Esophagus squamous epithelium (tissue), 5 donors: ENCODE measurements around the gene SLC49A3. TPM values are rescaled to one million over a fixed set of nuclear protein-coding genes. Genes with fewer than 3 reads are reported as not detected.

Experiments
- DNase-seq: peaks from one replicate; lab custom pipeline; 2025; lab: John Stamatoyannopoulos, UW
- H3K27ac ChIP-seq, 4 donors: fragments of 200-600 bp; sonication (generic); one replicate each; pipeline ENCODE4 v1.5.1; 2016 to 2019; ENCODE audit warnings: mild to moderate bottlenecking in 1 of 4
- H3K27me3 ChIP-seq, 4 donors: fragments of 200-600 bp; sonication (generic); 1 replicate in 3 of 4; 2 replicates in 1 of 4; pipeline versions ENCODE4 v1.5.1 to v1.6.0; 2017 to 2021; ENCODE audit warnings: antibody characterized with exemption in 1 of 4
- H3K36me3 ChIP-seq, 3 donors: fragments of 200-600 bp; sonication (generic); one replicate each; pipeline ENCODE4 v1.5.1; 2016 to 2019
- H3K4me1 ChIP-seq, 3 donors: fragments of 200-600 bp; sonication (generic); one replicate each; pipeline ENCODE4 v1.5.1; 2017 to 2019
- H3K4me3 ChIP-seq, 4 donors: fragments of 200-600 bp; sonication (generic); 1 replicate in 3 of 4; 2 replicates in 1 of 4; pipeline ENCODE4 v1.5.1; 2016 to 2019; ENCODE audit warnings: mild to moderate bottlenecking in 2 of 4, moderate library complexity in 1 of 4
- H3K9me3 ChIP-seq, 3 donors: fragments of 200-600 bp; sonication (generic); one replicate each; pipeline ENCODE4 v1.5.1; 2016 to 2019
- POLR2A ChIP-seq, 4 donors: fragments of 450-650 bp; IDR thresholded peaks; one replicate each; pipeline ENCODE4 v1.6.1; 2017; ENCODE audit warnings: antibody characterized with exemption in 4 of 4, mild to moderate bottlenecking in 4 of 4, moderate library complexity in 3 of 4
- WGBS, 2 donors: methylation state at CpG; one replicate each; pipeline ENCODE4 v1.1.5; 2018; 5-methylcytosine and 5-hydroxymethylcytosine counted together
- intact Hi-C: fragments of 100-400 bp; cut with DNase I; formaldehyde crosslinking; loops from one replicate; pipeline ENCODE4 v1.15.0; 2022
- total RNA-seq, 4 donors: library from RNA; depleted of rRNA; stranded (reverse); fragments of >200 nt; gene quantifications; one replicate each; pipeline ENCODE4 v1.1.0, GENCODE V29; 2016
- TF ChIP-seq, protein P1 (sequence below), 6 experiments: fragments of 450-650 bp in 4 of 6; fragments of 200-600 bp in 2 of 6; sonication (generic) in 2 of 6; IDR thresholded peaks; one replicate each; pipeline ENCODE4 v1.5.1; 2016 to 2019; ENCODE audit warnings: antibody characterized with exemption in 6 of 6, mild to moderate bottlenecking in 4 of 6, moderate library complexity in 4 of 6
- donor health status: DM: yes; HTN: yes; CAD: no.

Gene SLC49A3
- total RNA-seq, 4 donors from 2014 or later: 2.5 to 6.5 (median 4.7) TPM

DNA sequence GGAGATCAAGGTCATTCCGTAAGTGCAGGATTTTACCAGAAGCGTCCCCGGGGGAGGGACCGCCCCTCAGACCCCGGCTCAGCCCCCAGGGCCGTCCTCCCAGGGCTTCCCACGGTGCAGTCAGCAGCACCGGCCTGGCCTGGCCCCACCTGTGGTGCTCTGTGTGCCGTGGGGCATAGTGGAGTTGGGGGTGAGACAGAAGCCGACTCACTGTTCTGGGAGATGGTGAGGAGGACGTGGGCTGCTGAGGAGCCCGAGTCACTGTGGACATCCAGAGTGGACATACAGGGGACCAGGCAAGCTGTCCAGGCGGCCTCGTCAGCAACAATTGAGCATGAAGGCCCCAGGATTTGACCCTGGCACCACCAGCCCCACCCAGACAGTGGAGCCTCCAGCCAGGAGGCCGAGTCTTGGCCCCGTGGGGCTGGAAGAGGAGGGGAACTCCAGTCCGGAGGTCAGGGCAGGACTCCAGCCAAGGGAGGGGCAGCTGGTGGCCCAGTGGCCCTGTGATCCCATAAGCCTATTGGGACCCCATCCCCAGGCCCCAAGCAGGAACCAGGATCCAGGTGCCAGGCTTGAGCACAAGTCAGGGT is 34.0 kb downstream of the SLC49A3 start:
- 40 to 42% methylated on average over 3 to 7 of the region's 17 CpGs for WGBS, 2 donors
- Histone ChIP-seq H3K4me3 (no peak overlapping the region), H3K27ac (no peak overlapping the region), H3K36me3 (no peaks in the 10 kb centered on the region), H3K4me1 (peaks cover 0 to 11% (median 0%) of the 10 kb centered on the region in 3 donors), H3K9me3 (no peaks in the 10 kb centered on the region), H3K27me3 (peaks cover 0 to 68% (median 2%) of the 10 kb centered on the region in 4 donors)
- no peak for DNase-seq
- intact Hi-C loops: no loop called here
- no peak for TF ChIP-seq POLR2A (IDR thresholded peaks at IDR 0.05)
- TF ChIP-seq, protein P1, sequence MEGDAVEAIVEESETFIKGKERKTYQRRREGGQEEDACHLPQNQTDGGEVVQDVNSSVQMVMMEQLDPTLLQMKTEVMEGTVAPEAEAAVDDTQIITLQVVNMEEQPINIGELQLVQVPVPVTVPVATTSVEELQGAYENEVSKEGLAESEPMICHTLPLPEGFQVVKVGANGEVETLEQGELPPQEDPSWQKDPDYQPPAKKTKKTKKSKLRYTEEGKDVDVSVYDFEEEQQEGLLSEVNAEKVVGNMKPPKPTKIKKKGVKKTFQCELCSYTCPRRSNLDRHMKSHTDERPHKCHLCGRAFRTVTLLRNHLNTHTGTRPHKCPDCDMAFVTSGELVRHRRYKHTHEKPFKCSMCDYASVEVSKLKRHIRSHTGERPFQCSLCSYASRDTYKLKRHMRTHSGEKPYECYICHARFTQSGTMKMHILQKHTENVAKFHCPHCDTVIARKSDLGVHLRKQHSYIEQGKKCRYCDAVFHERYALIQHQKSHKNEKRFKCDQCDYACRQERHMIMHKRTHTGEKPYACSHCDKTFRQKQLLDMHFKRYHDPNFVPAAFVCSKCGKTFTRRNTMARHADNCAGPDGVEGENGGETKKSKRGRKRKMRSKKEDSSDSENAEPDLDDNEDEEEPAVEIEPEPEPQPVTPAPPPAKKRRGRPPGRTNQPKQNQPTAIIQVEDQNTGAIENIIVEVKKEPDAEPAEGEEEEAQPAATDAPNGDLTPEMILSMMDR (IDR thresholded peaks at IDR 0.05): no peak

DNA sequence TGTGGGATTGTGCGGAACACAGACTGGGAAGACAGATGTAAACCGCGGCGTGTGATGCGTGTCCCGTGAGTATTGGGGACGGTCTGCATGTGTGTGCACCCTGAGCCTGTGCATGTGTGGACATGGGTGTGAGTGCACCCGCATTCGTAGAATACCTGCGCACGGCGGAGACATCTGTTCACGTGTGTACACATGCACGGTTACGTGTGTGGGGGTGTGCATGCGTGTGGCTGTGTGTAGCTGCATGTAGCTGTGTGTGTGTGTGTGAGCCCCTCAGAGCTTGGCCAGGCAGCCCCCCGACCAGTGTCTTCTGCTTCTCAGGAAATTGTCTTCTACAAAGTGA is 34.5 kb downstream of the SLC49A3 start:
- intact Hi-C loops: no loop called here
- no peak for DNase-seq
- Histone ChIP-seq H3K36me3 (no peaks in the 10 kb centered on the region), H3K4me1 (peaks cover 0 to 11% (median 0%) of the 10 kb centered on the region in 3 donors), H3K27me3 (peaks cover 0 to 73% (median 2%) of the 10 kb centered on the region in 4 donors), H3K9me3 (no peaks in the 10 kb centered on the region), H3K27ac (no peak overlapping the region), H3K4me3 (no peak overlapping the region)
- no peak for TF ChIP-seq POLR2A (IDR thresholded peaks at IDR 0.05)
- TF ChIP-seq, protein P1 (IDR thresholded peaks at IDR 0.05): no peak
- WGBS, 2 donors: 90 to 95% methylated on average over 4 to 17 of the region's 17 CpGs

DNA sequence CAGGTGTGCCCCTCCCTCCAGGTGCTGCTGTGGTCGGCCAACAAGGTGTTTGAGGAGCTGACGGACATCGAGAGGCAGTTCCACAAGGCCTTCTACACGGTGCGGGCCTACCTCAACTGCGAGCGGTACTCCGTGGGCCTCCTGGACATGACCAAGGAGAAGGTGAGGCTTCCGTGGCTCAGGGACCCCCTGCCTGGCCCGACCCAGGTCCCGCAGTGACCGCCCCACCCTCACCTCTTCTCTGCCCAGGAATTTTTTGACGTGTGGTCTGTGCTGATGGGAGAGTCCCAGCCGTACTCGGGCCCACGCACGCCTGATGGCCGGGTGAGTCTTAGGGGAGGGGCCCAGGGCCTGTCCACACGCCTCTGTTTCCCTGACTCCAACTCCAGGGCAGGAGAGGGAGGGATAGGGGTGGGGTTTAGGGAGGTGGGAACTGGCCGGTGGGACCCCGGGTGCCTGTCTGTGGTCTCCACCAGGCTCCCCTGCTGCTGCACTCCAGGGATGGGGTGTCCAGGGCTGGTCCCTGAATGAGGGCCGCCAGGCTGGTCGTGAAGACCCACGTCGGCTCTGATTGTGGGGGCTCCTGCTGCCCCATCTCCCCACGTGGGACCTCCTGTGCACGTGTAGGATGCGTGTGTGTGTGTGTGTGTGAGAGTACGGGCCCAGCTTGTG is 35.0 kb downstream of the SLC49A3 start:
- H3K36me3 ChIP-seq: no peaks in the 10 kb centered on the region
- H3K27ac ChIP-seq: no peak overlapping the region
- no peaks in the 10 kb centered on the region for H3K9me3 ChIP-seq
- intact Hi-C loops: no loop called here
- no peak for DNase-seq
- H3K4me3 ChIP-seq: no peak overlapping the region
- peaks cover 0 to 11% (median 0%) of the 10 kb centered on the region in 3 donors for H3K4me1 ChIP-seq
- H3K27me3 ChIP-seq: peaks cover 0 to 78% (median 2%) of the 10 kb centered on the region in 4 donors
- no peak for TF ChIP-seq POLR2A (IDR thresholded peaks at IDR 0.05)
- TF ChIP-seq, protein P1 (IDR thresholded peaks at IDR 0.05): no peak
- 69 to 75% methylated on average over 12 to 18 of the region's 29 CpGs for WGBS, 2 donors

DNA sequence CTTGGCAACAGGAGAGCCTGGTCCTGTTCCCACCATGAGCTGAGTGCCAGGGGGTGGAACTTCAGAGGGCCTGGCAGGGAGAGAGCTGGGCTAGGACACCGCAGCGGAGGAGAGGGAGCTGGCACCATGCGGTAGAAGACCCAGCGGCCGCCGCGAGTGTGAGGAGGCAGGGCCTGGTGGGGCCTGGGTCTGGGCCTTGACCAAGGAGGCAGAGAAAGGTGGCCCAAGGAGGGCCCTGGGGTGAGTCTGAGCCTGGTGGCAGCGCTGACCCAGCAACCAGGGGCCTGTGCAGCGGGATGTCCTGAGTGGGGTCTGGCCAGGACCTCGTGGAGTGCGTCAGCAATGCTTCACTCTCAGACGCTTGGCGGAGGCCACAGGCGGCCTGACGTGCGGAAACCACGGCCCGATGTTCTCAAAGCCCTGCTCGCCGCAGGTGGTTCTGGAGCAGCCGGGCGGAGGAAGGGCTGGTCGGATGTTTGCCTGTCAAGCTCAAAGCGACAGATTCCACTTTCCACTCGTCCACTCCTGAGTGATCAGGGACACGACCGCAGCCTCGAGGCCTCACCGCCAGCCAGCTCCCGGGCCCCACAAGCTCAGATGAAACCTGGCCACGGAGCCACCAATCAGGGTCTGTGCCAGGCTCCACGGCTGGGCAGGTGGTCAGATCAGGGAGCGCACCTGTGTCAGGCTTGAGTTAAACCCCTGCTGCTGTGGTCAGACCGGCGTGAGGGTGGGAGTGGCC is 35.7 kb downstream of the SLC49A3 start:
- H3K4me1 ChIP-seq: peaks cover 0 to 11% (median 0%) of the 10 kb centered on the region in 3 donors

More for the DNA sequence above, 35.7 kb downstream of the SLC49A3 start:
- Histone ChIP-seq H3K36me3 (no peaks in the 10 kb centered on the region), H3K27ac (no peak overlapping the region), H3K4me3 (no peak overlapping the region), H3K27me3 (peaks cover 0 to 85% (median 2%) of the 10 kb centered on the region in 4 donors), H3K9me3 (no peaks in the 10 kb centered on the region)
- intact Hi-C loops: no loop called here
- WGBS, 2 donors: 79 to 87% methylated on average over 8 to 17 of the region's 35 CpGs
- no peak for DNase-seq
- no peak for TF ChIP-seq POLR2A (IDR thresholded peaks at IDR 0.05)
- TF ChIP-seq, protein P1 (IDR thresholded peaks at IDR 0.05): no peak
